WI38 (cell line): Measurements from ENCODE around the gene PITX2.

ENCODE experiments used
- H3K4me3 ChIP-seq: 2 replicates; pipeline ENCODE4 v1.5.1; 2011; ENCODE audit warnings: low read depth, mild to moderate bottlenecking, control low read depth, low read length
- TF ChIP-seq, protein P1 (sequence below): IDR thresholded peaks from 2 replicates; pipeline ENCODE4 v1.5.1; 2012; ENCODE audit warnings: low read depth, mild to moderate bottlenecking, control low read depth, low read length

Gene PITX2

GRCh38 chr4:110631584-110632505 lies 9.0 kb upstream of the PITX2 start:
- TF ChIP-seq, protein P1, sequence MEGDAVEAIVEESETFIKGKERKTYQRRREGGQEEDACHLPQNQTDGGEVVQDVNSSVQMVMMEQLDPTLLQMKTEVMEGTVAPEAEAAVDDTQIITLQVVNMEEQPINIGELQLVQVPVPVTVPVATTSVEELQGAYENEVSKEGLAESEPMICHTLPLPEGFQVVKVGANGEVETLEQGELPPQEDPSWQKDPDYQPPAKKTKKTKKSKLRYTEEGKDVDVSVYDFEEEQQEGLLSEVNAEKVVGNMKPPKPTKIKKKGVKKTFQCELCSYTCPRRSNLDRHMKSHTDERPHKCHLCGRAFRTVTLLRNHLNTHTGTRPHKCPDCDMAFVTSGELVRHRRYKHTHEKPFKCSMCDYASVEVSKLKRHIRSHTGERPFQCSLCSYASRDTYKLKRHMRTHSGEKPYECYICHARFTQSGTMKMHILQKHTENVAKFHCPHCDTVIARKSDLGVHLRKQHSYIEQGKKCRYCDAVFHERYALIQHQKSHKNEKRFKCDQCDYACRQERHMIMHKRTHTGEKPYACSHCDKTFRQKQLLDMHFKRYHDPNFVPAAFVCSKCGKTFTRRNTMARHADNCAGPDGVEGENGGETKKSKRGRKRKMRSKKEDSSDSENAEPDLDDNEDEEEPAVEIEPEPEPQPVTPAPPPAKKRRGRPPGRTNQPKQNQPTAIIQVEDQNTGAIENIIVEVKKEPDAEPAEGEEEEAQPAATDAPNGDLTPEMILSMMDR, result peak; percentile 32; the same call in 1 of the 2 replicates
- peak overlapping the region; percentile 27; the same call in 1 of the 2 replicates for H3K4me3 ChIP-seq

DNA sequence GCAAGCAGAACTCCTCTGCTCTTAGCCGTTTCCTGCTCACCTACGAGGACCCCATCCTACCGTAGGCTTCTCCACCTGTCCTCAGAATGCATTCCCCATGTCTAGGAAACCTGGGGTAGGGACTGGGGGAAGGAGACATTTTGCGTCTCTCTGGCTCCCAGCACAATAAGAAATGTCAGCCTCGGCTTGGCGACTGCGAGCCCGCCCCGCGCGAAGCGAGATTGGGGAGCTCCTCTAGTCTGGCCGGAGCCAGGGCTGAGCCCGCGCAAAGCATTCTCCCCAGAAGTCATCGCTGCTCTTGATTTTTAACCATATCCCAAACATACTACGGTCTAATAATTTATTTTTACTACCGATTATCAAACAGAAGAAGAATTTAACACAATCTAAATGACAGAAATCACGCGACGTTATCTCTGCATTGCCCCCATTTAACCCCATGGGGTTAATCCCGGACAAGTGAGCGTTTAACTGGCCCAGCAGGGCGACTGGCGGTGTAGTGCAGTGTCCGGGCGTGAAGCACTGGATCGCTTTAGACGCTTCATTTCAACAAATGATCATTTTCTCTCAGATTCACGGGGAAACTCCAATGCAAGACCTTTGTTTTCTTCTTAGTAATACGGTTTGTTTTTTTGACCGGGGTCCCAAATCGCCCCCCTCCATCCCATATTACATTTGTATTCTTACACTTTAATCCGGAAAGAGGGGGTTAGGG lies 8.0 kb upstream of the PITX2 start:
- TF ChIP-seq, protein P1, result no peak
- H3K4me3 ChIP-seq, result no peak overlapping the region

GRCh38 chr4:110629780-110630687 lies 7.2 kb upstream of the PITX2 start:
- TF ChIP-seq, protein P1, result no peak
- H3K4me3 ChIP-seq, result no peak overlapping the region

GRCh38 chr4:110629214-110629754 lies 6.4 kb upstream of the PITX2 start:
- no peak overlapping the region for H3K4me3 ChIP-seq
- TF ChIP-seq, protein P1, result no peak

DNA sequence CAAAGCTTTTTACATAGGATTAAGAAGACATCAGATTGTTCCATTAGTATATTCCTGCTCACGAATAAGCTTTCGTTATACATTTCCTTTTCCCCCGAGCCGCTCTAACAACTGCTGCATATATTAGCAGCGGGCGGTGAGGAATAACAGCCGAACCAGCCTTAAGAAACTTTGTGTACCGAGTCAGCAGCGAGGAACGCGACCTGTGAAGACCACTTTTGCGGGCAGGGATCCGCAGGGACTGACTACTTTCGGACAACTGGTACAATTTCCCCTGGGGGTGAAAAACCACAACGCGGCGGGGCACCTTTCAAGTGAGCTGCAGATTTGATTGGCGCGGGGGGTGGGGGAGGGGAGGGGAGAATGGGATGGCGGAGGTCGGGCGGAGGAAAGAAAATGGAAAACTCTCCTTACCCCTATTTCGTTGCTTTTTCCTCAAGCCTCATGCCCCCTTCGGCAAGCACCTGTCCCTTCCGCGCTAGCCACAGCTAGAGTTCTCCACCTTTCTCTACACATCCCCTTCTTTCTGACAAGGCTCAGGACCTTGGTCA lies 5.9 kb upstream of the PITX2 start:
- no peak overlapping the region for H3K4me3 ChIP-seq
- TF ChIP-seq, protein P1, result no peak

- H3K4me3 ChIP-seq, result no peak overlapping the region
- TF ChIP-seq, protein P1, result no peak
Observed at GRCh38 chr4:110627977-110628662, 5.2 kb upstream of the PITX2 start.
